Hepatocyte (in vitro differentiated cells): Measurements from ENCODE around the gene F2R.

Source experiments
- CTCF ChIP-seq: fragments of 200-600 bp; sonication (generic); IDR thresholded peaks from 2 replicates; pipeline ENCODE4 v1.5.1; 2016; ENCODE audit warnings: antibody characterized with exemption, mild to moderate bottlenecking; ENCODE audit not compliant: poor library complexity
- EZH2 ChIP-seq: fragments of 200-600 bp; sonication (generic); IDR thresholded peaks from 2 replicates; pipeline ENCODE4 v1.6.1; 2016; ENCODE audit warnings: antibody characterized with exemption, mild to moderate bottlenecking, borderline replicate concordance

DNA sequence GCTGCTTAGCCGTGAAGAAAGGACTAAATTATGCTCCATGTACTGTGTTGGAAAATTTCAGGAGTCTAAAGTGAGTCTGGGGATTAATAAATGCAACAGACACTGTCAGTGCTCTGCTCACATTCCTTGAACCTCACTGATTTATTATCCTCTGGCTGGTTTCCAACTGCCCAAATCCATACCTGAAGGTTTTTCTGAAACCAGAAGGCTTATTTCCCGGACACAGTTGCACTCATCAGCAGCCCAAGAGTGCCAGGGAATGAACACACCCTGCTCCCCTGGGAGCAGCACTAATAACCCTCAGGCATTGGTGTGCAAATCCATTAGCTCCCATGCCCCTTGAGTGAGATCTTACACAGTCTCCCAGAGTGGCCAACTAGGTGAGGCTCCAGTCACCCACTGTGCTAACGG is 38.7 kb downstream of the F2R start:
- no peak for TF ChIP-seq CTCF
- no peak for TF ChIP-seq EZH2
